ENCODE results near the gene SCN9A. TPM values are rescaled to one million over a fixed set of nuclear protein-coding genes. Genes with fewer than 3 reads are reported as not detected.

Gene SCN9A
- total RNA-seq, 1 experiment from 2014 or later: 1.3 TPM

DNA sequence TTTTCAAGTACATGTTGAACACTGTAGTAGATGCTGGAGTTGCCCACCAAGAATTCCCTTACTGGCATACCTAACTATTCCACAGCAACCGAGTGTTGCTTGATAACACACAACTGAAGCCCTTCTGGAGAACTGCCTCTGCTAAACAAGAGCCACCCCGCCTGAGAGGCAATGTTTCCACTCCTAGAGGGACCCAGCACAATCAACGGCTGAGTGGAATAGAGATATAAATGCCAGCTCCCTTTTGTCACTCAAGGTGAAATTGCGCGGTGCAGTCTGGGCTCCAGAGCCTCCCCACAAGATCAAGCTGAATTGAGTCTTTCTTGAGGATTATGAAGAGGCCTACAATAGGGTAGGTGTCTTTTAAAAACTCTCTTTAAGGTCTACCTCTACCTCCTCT lies 49.1 kb upstream of the SCN9A start:
- Histone ChIP-seq H3K9me3 (ENCODE audit: control insufficient read depth, low read depth, low read length) (no peaks in the 10 kb centered on the region), H2BK15ac (ENCODE audit: low read depth, low read length) (no peak overlapping the region), H4K91ac (ENCODE audit: insufficient read length, low read depth, low read length) (no peak overlapping the region), H3K23me2 (ENCODE audit: insufficient read length, low read depth, low read length, poor library complexity, severe bottlenecking) (no peaks in the 10 kb centered on the region), H3K56ac (ENCODE audit: insufficient read length, low read depth, low read length) (no peak overlapping the region), H3K4ac (ENCODE audit: low read depth, low read length) (no peak overlapping the region), H4K8ac (replicated peaks; ENCODE audit: insufficient read length, low read depth, low read length) (no peak overlapping the region), H3K9ac (ENCODE audit: extremely low read depth, insufficient read length, low read length) (no peak overlapping the region), H3K14ac (ENCODE audit: insufficient read depth, low read length) (no peak overlapping the region), H3T11ph (ENCODE audit: low read length) (no peak overlapping the region), H2BK12ac (ENCODE audit: insufficient read length, low read depth, low read length) (no peak overlapping the region), H3K23ac (ENCODE audit: insufficient read length, low read depth, low read length) (no peak overlapping the region), H3K79me1 (ENCODE audit: insufficient read depth, low read depth, low read length, poor library complexity, severe bottlenecking) (no peaks in the 10 kb centered on the region), H3K4me2 (ENCODE audit: insufficient read depth, insufficient read length, low read length) (no peak overlapping the region), H3K27ac (ENCODE audit: insufficient read length, low read depth, low read length) (no peak overlapping the region), H2BK120ac (ENCODE audit: low read depth, low read length, poor library complexity, severe bottlenecking) (no peak overlapping the region), H2BK5ac (ENCODE audit: insufficient read length, low read length) (no peak overlapping the region), H4K5ac (ENCODE audit: insufficient read length, low read depth, low read length) (no peak overlapping the region), H3K27me3 (ENCODE audit: insufficient read depth, low read length) (no peaks in the 10 kb centered on the region), H4K20me1 (ENCODE audit: control insufficient read depth, insufficient read depth, insufficient read length) (no peaks in the 10 kb centered on the region), H2AK5ac (ENCODE audit: insufficient read length, low read length) (no peak overlapping the region), H3K79me2 (ENCODE audit: insufficient read depth, low read length) (no peaks in the 10 kb centered on the region), H3K4me1 (ENCODE audit: insufficient read depth, low read length) (no peaks in the 10 kb centered on the region), H2BK20ac (ENCODE audit: low read depth, low read length, poor library complexity, severe bottlenecking) (no peak overlapping the region), H2AFZ (ENCODE audit: low read length) (no peak overlapping the region), H3K18ac (ENCODE audit: insufficient read length, low read depth, low read length) (no peak overlapping the region)
- no CpG with 5 or more reads among the region's 5 CpGs for WGBS (ENCODE audit: extremely low coverage, insufficient read length, low lambda C conversion rate)
- DNase-seq: no peak
- TF ChIP-seq, protein P1, sequence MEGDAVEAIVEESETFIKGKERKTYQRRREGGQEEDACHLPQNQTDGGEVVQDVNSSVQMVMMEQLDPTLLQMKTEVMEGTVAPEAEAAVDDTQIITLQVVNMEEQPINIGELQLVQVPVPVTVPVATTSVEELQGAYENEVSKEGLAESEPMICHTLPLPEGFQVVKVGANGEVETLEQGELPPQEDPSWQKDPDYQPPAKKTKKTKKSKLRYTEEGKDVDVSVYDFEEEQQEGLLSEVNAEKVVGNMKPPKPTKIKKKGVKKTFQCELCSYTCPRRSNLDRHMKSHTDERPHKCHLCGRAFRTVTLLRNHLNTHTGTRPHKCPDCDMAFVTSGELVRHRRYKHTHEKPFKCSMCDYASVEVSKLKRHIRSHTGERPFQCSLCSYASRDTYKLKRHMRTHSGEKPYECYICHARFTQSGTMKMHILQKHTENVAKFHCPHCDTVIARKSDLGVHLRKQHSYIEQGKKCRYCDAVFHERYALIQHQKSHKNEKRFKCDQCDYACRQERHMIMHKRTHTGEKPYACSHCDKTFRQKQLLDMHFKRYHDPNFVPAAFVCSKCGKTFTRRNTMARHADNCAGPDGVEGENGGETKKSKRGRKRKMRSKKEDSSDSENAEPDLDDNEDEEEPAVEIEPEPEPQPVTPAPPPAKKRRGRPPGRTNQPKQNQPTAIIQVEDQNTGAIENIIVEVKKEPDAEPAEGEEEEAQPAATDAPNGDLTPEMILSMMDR (conservative IDR thresholded peaks at IDR 0.05): no peak
- no peaks in the 10 kb centered on the region for H3K27me3 Mint-ChIP-seq (ENCODE audit: low read depth)
- no peaks in the 10 kb centered on the region for H3K36me3 Mint-ChIP-seq (ENCODE audit: insufficient read depth in 1 of 3, low read depth in 3 of 3)
- no peak overlapping the region for H3K4me3 Mint-ChIP-seq
- no peaks in the 10 kb centered on the region for H3K9me3 Mint-ChIP-seq
- H3K27ac Mint-ChIP-seq: no peak overlapping the region
- no peaks in the 10 kb centered on the region for H3K4me1 Mint-ChIP-seq

Measured in H9 (cell line).